GM19467 (cell line): Measurements from ENCODE around the gene WSB1.
A peak's percentile ranks its signal among the peaks of the same experiment; 100 is the strongest.
"Not testable (repeated sequence)": the region's sequence is repeated elsewhere in the genome, so short reads cannot be mapped to it uniquely, and the experiment has no call there.

Experiments
- ATAC-seq: cut with Tn5 transposase; IDR thresholded peaks from one replicate; pipeline ENCODE4 v1.9.1; 2021; ENCODE audit warnings: mild to moderate bottlenecking, moderate library complexity; ENCODE audit not compliant: unreplicated experiment

WSB1 gene

DNA sequence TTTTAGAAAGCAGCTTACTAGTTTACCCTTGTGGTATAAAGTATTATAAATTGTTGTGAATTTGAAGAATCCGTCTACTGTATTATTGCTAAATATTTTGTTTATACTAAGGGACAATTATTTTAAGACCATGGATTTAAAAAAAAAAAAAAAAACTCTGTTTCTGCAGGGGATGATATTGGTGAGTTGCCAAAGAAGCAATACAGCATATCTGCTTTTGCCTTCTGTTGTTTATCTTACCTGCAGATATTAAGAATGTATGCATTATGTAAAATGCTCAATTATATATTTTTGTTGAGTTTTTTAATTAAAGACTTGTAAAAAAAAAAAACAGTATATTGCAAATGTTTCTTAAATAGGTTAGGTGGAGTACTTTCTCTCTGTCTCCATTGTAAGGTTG is 19.4 kb downstream of the WSB1 start:
- no peak for ATAC-seq

DNA sequence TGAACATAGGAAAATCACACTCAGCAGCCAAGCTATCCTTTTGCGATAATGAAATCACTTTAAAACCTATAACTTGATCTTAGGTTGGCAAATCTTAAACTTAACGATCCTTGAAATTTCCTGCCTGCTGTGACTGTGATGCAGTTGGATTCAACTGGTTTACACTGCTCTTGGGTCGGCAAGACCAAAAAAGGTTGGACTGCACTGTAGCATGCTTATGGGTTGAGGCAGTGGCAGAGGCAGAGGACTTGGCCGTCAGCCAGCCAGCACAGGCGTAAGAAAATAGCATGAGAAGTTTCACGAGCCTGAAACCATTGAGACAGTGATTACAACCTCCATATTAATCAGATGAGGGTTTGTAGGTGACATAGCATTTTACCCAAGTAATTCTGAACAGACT is 21.4 kb downstream of the WSB1 start:
- no peak for ATAC-seq

DNA sequence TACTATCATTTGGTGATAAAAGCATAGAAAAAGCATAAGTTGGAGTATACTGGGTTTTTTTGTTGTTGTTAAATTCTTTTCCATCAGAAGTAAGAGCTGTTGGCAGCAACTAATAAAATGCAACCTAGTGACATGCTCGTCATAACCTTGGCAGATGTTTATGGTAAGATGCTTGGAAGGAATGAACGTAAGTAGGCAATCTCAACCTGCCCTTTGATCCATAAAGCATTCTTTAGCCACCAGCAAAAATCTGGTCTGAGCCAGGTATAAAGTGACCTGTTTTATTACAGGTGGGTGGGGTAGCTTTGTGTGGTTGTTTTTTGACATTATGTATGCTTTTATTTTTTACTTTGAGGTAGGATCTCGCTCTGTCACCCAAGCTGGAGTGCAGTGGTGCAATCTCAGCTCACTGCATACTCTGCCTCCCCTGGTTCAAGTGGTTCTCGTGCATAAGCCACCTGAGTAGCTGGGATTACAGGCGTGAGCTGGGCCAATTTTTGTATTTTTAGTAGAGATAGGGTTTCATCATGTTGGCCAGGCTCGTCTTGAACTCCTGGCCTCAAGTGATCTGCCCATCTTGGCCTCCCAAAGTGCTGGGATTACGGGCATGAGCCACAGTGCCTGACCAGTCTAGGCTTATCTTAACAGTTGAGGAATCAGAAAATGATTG is 22.0 kb downstream of the WSB1 start:
- no peak for ATAC-seq

DNA sequence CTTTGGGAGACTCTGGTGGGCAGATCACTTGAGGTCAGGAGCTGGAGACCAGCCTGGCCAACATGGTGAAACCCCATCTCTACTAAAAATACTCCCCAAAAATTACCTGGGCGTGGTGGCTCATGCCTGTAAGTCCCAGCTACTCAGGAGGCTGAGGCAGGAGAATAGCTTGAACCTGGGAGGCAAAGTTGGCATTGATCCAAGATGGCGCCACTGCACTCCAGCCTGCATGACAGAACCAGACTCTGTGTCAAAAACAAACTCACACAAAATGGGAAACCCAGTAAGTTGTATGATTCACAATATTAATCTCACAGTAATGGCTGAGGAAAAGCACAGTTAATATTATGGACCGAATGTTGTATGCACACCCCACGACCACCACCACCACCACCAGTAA is 24.3 kb downstream of the WSB1 start:
- no peak for ATAC-seq

DNA sequence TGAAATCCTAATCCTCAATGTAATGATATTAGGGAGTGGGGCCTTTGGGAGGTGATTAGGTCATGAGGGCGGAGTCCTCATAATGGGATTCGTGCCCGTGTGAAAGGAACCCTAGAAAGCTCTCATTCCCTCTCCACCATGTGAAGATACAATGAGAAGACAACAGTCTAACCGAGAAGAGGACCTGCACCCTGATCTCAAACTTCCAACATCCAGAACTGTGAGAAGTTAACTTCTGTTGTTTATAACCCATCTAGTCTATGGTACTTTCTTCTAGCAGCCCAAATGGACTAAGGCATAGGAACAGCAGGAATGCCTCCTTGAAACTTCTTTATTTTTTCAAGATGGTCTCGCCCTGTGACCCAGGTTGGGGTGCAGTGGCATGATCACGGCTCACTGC is 24.7 kb downstream of the WSB1 start:
- ATAC-seq = no peak

DNA sequence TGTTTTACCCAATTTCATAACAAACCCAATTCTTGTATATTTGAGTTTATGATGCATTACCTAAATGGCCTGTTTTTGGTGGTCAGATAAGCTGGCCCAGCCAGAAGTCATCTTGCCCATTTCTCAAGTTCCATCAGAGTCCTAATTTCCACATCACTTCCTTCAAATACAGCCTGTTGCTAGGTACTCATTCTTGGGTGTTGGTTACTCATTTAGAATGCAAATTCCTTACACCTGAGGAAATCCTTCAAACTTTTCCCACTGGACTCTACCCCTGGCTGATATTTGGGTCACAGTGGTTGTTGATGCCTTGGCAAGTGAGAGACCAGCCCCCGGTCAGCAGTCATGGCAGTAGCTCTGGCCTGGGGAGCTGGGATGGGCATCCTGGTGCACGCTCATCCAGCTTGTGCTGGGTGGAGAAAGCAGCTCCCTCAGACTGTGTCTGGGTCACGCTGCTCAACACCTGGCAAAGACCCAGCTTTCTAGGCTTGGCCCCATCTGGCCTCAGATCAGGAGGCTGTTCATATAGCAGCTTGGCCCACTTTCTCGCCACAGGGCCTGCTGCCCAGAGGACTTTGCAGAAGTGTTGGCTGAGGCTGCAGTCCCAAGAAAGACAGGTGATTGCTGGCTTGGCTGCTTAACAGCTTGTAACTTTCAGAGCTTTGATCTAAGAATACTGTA is 25.8 kb downstream of the WSB1 start:
- ATAC-seq = no peak

DNA sequence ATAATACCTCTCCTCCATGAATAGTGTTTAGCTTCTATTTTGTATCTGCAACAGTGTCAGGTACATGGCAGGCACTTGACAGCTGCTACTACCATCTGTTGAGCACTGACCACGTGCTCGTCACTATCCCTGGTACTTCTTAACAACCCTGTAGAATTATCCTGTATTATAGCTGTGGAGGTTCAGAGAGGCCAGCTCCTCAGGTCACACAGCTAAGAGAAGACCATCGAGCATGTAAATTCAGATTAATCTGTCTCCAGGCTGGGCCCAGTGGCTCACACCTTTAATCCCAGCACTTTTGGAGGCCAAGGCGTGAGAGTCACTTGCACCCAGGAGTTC is 26.3 kb downstream of the WSB1 start:
- ATAC-seq = no peak

DNA sequence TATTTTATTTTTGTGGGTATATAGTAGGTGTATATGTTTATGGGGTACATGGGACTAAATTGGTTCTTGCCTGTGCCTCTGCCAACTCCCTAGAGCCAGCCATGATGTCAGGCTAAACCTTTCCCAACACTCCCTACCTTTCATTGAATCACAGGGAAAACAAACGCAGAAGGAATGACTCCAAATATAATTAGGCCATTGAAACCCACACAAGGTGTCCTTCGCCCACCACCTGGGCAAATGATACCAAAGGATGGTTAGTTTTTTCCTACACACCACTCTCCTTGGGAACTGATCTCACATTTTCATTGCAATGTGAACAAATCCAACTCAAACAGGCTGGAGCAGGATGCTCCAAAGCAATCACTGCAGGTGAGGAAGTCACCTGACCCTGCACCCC is 27.5 kb downstream of the WSB1 start:
- no peak for ATAC-seq

DNA sequence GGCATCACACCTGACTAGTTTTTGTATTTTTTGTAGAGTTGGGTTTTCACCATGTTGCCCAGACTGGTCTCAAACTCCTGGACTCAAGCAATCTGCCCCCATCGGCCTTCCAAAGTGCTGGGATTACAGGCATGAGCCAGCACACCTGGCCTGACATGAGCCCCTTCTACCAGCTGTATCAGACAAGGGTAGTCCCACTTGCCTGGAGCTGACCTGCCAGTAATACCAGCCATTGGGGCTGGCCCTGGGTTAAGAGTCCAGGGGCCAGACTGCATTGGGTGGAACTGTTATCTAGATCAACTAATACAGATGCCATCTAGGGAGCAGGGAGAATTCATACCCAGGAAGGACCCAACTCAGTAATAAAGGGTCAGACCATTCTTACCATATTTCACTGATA is 28.1 kb downstream of the WSB1 start:
- no peak for ATAC-seq

DNA sequence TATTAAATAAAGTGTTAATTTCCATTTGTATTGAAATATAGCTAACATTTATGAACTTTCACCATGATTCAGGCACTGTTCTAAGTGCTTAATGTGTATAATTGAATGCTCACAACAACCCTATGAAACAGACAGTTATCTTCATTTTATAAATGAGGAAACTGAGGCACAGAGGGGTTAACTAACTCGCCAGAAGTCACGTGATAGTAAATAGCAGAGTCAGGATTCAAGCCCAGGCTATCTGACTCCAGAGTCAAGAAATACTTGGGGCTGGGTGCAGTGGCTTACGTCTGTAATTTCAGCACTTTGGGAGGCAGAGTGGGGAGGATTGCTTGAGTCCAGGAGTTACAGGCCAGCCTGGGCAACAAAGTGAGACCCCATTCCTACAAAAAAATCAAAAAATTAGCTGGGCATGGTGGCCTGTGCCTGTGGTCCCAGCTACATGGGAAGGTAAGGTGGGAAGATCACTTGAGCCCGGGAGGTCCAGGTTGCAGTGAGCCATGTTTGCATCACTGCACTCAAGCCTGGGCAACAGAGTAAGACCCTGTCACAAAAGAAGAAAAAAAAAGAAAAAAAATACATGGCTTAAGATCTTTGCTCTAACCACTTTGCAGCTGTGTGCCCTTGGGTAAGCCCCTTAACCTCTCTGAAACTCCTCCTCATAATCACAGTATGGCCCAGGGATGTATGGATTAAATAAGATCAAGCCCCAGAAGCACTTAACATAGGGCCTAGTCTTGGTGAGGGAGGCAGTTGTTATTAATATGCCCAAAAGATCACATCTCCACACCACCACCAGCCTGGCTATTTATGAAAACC is 29.0 kb downstream of the WSB1 start:
- ATAC-seq = no peak

DNA sequence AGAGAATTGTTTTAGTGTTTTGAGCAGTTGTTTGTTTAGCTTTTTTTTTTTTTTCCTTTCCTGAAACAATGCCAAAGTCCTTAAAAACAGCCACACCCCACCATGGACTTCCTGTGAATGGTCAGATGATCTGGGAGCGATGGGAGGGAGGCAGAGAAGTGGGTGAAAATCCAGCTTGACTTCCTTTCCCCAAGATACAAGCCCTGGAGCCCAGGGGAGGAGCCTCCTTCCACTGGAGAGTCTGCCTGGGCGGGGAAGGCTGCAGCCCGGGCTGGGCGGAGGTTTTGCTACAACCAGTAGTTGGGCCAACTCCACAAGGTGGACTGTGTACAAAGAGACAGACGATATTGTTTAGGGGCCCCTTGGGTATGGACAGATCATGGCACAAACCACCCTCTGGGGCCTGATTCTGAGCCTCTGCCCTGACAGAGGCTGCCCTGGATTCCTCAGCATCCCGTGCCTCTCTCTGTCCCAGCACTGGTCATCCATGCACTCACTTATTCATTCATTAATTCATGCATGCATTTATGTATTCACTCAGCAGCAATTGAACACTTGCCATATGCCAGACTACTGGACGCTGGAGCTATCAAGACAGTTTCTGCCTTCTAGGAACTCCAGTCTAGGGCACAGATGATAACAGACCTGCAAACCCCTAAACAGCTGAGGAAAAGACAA is 29.8 kb downstream of the WSB1 start:
- no peak for ATAC-seq

DNA sequence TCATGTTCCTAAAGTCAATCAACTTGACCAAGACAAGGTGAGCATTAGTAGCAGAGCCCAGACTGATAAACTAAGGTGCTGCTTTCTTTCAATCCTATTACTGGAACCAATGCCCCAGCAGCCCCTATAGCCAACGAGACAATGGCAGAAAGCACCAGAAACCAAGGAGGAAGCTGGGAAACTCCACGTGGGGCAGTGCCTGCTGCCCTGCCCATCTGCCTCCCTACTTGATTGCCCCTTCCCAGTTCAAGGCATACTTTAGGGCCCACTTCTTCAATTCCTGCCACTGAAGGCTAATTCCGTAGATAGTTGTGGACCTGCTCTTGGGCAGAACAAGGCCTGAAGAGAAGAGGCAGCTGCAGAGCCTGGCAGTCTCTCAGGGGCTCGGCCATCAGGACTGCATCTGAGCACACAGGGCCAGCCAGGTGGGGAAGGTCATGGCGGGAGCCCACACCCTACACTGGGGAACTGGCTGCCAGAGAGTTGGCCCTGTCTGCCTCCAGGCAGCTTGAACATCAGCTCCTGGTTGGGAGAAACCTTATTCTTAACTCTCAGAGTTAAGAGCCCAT is 30.9 kb downstream of the WSB1 start:
- ATAC-seq = no peak

DNA sequence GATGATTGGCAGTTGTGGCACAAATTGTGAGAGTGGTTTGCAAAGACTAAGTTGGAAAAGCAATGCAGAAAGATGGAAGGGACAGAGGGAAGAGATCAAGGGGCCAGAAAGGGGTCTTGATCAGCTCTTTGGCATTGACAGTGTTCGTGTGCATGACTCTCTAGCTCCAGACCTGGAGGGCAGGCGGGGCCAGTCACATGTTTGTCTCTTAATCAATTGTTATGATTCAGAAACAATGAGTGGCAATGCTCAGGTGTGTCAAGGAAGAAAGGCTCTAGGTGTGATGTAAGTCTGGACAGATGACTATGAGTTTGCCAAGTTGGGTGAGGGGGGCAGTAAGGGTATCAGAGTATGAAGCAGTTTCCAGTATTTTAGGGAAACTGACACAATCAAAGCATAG is 32.1 kb downstream of the WSB1 start:
- ATAC-seq = no peak

DNA sequence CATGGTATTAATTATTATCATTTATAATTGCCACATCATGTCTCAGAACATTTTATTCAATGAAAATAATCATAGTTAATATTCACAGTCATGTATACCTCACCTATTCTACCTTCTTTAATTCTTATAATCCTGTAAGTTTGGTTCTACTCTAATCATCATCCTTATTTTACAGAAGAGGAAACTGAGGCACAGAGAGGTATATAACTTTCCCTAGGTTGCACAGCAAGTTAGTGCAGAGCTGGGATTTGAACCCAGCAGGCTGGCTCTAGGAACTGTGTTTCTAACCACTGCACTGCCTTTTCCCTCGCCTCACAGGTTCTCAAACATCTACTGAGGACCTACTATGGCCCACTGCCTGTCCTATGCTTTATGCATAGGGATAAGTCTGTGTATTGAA is 32.7 kb downstream of the WSB1 start:
- no peak for ATAC-seq

DNA sequence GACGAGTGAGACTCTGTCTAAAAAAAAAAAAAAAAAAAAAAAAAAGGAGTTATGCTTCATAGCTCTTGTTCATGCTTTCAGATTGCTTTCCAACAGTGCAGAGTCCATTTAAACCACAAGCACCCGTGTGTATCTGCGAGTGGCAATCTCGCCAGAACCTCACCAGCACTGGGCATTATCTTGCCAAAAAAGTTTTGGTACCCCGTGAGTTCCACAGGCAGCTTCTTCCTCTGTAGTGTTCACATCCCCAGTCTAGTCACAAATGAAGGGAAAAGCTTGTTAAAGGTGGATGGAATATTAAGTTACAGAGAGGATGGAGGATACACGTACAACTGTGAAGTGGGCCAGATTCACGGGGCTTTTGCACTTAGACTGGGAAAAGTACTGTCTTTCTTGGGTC is 33.5 kb downstream of the WSB1 start:
- no peak for ATAC-seq

DNA sequence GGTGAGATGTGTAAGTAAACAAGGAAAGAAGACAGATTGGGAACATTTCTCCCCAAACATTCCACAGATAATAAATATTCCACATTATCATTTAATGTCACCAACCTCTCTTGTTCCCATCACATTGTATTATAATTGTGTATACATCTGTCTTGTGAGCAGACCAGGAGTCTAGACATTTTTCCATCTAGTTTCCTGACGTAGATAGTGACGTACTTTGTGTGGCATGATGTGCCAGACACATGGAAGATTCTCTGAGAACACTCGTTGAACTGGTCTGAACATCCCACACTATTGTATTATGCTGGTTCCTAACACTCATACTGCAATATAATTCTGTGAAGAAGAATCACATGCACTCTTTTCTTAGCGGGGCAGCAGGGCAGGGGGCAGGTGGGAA is 34.0 kb downstream of the WSB1 start:
- ATAC-seq = no peak

DNA sequence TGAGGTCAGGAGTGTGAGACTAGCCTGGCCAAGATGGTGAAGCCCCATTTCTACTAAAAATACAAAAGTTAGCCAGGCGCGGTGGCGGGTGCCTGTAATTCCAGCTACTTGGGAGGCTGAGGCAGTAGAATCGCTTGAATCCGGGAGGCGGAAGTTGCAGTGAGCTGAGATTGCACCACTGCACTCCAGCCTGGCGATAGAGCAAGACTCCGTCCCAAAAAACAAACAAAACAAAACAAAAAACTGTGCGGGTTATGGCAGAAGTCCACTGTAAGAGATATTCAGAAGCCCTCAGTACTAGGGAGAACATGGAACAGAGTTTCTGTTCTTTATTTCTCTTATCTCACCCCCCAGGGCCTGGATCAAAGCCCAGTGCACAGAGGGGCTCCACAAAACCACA is 34.8 kb downstream of the WSB1 start:
- ATAC-seq = not testable (repeated sequence)

DNA sequence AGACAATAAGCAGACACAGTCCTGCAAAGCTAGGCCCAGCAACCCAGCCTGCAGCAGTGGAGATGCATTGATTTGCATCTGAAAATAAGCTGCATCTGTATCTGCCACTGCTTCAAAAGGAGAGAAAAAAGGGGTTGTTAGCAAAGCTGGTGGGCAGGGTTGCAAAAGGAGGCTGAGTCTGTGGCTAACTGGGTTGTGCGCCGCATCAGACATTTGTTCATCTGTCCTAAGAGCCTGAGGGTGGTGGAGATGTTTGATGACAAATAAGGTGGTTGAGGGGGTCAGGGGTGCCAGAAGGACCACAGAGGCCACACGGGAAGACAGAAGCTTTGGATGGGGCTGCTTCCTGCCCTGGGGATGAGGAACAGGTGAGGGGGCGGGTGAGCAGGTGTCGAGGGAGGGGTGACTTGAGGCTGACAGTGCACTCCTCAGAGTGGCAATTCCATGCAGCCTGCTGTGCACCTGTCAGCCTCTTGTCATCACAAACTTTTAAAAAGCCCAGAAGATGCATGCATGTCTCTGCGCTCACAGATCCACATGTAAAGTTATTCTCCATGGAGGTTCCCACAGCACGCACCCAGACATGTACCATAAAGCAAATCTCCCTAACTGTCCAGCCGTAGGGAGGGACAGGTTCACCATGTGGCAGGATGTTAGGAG is 35.4 kb downstream of the WSB1 start:
- ATAC-seq = no peak

DNA sequence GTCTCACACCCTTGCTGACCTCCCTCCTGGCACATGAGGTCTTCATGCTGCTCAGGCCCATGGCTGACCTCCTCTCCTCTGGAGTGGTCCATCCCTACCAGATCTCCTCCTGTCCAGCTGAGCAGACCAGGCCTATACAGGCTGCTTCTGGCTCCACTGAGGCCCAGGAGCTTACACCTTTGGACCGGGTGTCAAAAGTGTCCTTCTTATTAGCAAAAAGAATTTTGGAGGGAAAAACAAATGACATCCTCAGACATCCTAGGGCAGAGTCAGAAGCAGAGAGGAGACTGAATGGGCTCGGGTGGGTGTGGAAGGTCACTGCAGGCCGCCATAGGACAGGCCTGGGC is 38.1 kb downstream of the WSB1 start:
- no peak for ATAC-seq

DNA sequence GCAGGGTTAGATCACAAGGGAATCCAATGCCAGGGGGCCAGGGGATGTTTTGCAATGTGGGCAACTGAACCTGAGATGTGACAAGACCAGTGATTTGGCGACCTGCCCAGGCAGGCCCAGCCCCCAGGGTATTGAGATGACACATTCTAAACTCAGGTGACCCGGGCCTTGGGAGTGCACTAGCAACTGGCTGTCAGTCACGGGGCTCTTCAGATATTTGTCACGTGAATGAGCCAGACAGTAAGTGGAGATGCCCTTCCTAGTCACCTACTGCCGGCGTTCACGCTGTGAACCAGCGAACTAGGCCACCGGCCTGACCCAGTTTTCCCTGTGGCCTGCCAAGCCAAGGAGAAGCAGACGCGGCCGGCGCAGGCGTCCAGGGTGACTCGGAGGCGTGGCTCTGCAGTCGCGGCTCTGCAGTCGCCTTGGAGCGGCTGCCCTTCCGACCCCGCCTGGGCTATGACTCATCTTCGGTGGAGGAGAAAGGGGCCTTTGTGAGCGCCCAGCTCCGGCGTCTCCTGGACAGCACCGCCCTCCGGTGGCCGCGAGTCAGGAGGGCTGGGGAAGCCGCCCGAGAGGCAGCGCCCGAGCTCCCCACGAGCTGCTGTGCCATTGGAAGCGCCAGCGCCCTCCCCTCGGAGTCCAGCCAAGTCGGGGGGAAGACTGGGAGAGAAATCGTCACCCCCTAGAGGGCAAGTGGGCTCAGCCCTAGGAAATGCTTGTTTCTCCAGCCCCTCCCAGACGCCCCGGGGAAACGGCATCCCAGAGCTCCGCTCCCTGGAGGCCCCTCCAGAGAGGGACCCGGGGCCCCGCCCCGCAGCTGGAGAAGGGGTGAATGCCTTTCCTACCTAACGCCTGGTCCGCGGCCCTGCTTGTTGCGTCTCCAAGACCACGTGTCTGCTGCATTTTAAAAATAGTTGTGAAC is 38.8 kb downstream of the WSB1 start:
- peak; percentile 87 for ATAC-seq
